GM12892 (cell line): ENCODE results near the gene CDK19. TPM values are rescaled to one million over a fixed set of nuclear protein-coding genes. Genes with fewer than 3 reads are reported as not detected.
"Not testable (repeated sequence)": the region's sequence is repeated elsewhere in the genome, so short reads cannot be mapped to it uniquely, and the experiment has no call there.

Source experiments
- DNase-seq: peaks from one replicate; pipeline ENCODE4 v3.0.0; 2011; ENCODE audit not compliant: insufficient read length
- FAIRE-seq: peaks from 2 replicates; lab custom pipeline; 2011; peaks lifted over from hg19 to GRCh38; lab: Jason Lieb, UNC
- POLR2A ChIP-seq: IDR thresholded peaks from 2 replicates; pipeline ENCODE4 v1.6.1; 2011; ENCODE audit warnings: low read depth, low read length, control low read depth
- POLR2AphosphoS5 ChIP-seq: IDR thresholded peaks from 2 replicates; pipeline ENCODE4 v1.6.1; 2011; ENCODE audit warnings: low read depth, low read length, control low read depth
- TAF1 ChIP-seq: IDR thresholded peaks from 2 replicates; pipeline ENCODE4 v1.6.1; 2011; ENCODE audit warnings: low read depth, mild to moderate bottlenecking, control low read depth, low read length, borderline replicate concordance
- polyA plus RNA-seq: library from polyadenylated mRNA; unstranded; fragments of >200 nt; gene quantifications from one replicate; pipeline ENCODE4 v1.2.1, GENCODE V29; 2012; ENCODE audit warnings: missing spikeins, inconsistent platforms; ENCODE audit not compliant: missing spikeins

Gene CDK19
- 16.9 TPM for polyA plus RNA-seq

GRCh38 chr6:110815411-110816409, at the start of gene CDK19:
TSS of gene CDK19 (minus strand) at chr6:110815469. CDS start at chr6:110815136, 333 bp downstream.
- TF ChIP-seq POLR2AphosphoS5 (peak; percentile 96), POLR2A (peak; percentile 91), TAF1 (peak; percentile 54; the same call in 1 of the 2 replicates)
- DNase-seq = peak; percentile 80

GRCh38 chr6:110864824-110865223, 49.6 kb upstream of the CDK19 start:
- TF ChIP-seq POLR2AphosphoS5 = no peak
- no peak for TF ChIP-seq POLR2A
- TF ChIP-seq TAF1 = no peak
- no peak for DNase-seq
- no peak for FAIRE-seq

More at GRCh38 chr6:110815411-110816409, at the start of gene CDK19:
- FAIRE-seq = peak; percentile 97

GRCh38 chr6:110859335-110859792, 44.1 kb upstream of the CDK19 start:
- DNase-seq (no peak), FAIRE-seq (no peak)
- no peak for TF ChIP-seq POLR2A
- no peak for TF ChIP-seq POLR2AphosphoS5
- TF ChIP-seq TAF1 = no peak

DNA sequence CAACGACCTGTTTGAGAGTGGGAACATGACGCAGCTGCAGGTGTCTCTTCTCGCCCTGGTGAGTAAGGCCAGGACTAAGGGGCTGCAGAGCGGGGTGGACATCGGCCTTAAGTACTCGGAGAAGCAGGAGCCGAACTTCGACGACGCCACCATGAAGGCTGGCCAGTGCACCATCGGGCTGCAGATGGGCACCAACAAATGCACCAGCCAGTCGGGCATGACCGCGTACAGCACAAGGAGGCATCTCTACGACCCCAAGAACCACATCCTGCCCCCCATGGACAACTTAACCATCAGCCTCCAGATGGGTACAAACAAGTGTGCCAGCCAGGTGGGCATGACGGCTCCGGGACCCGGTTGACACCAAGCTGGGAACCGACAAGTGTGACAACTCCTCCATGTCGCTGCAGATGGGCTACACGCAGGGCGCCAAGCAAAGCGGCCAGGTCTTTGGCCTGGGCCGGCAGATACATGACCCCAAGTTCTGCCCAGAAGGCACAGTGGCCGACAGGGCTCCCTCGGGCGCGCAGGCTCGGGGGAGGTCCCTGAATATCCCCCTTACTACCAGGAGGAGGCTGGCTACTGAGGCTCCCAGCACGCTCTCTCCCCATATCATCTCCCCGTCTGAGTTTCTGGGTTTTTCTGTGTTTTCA, 43.4 kb upstream of the CDK19 start:
- DNase-seq = no peak
- TF ChIP-seq POLR2A (no peak), TAF1 (no peak), POLR2AphosphoS5 (no peak)

GRCh38 chr6:110858016-110858415, 42.7 kb upstream of the CDK19 start:
- no peak for FAIRE-seq
- TF ChIP-seq POLR2AphosphoS5 (no peak), TAF1 (no peak), POLR2A (no peak)
- DNase-seq = no peak

More for the DNA sequence above, 43.4 kb upstream of the CDK19 start:
- no peak for FAIRE-seq

GRCh38 chr6:110856296-110856695, 41.0 kb upstream of the CDK19 start:
- DNase-seq = no peak
- FAIRE-seq = no peak
- TF ChIP-seq POLR2AphosphoS5 (no peak), TAF1 (no peak), POLR2A (no peak)

DNA sequence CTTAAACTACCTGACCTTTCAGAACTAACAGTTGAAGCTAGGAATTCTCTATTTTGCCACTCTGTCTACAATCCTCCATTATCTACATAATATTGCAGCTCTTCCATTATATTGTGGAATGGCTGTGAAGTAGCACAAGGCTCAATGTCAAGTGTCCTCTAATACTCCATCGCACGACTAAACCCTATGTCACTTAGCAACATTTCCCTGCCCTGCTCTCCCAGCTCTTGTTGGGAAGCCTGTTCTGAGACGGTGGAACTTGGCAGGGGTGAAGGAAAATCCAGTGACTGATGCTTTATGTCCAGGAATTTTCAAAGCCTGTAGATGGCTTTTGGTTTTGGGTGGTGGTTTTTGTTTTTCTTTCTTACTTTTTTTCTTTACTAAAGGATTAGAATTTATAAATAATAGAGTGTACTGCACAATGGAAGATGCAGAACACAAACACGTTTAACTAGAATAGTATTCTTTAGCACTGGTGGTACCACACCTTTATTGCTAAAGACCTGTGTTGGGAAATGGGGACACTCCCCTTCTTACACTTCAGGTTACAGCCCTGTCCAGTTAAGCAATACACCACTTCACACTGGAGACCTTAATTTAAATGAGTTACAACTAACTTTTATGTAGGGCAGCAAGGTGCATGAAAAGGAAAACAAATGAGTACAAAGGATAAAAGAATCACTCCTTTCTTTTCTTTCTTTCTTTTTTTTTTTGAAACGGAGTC, 38.6 kb upstream of the CDK19 start:
- no peak for TF ChIP-seq POLR2AphosphoS5
- no peak for TF ChIP-seq POLR2A
- no peak for TF ChIP-seq TAF1
- FAIRE-seq (no peak), DNase-seq (no peak)

DNA sequence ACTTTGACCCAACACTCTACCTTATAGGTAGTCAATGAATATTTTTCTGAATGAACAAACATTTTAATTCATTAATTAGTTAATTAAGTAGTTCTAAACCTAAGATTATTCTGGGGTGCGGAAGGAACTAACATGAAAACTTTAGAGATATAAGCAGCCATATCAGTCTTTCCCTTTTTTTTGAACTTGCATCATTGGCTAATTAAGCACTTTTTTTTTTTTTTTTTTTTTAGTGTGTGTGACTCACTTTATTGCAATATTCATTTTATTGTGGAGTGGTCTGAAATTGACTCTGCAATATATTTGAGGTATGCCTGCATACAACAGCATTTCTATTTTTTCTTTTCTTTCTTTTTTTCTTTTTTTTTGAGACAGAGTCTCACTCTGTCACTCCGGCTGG, 37.5 kb upstream of the CDK19 start:
- no peak for FAIRE-seq
- TF ChIP-seq POLR2A (no peak), TAF1 (no peak), POLR2AphosphoS5 (no peak)

GRCh38 chr6:110849781-110850180, 34.5 kb upstream of the CDK19 start:
- FAIRE-seq (no peak), DNase-seq (no peak)
- TF ChIP-seq POLR2A (no peak), POLR2AphosphoS5 (no peak), TAF1 (no peak)

More for the DNA sequence above, 37.5 kb upstream of the CDK19 start:
- no peak for DNase-seq

DNA sequence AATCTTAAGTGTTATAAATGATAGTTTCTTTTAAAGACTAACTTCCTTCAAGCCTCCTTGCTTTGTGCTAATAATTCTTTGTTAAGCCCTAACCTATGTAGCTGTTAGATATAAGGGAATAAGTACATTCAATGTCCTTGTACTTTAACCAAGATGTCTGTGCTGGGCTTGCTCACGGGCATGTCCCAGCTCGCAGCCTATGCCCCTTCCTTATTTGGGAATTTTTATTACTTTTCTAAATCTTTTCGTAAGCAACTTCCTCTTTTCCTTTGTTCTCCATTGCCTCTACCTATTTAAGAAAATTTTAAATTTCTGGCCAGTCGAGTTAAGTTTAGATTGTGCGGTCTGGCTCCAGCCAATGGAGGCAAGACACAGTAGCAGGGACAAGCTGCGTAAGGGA, 26.0 kb upstream of the CDK19 start:
- DNase-seq (no peak), FAIRE-seq (no peak)
- TF ChIP-seq TAF1 = no peak

DNA sequence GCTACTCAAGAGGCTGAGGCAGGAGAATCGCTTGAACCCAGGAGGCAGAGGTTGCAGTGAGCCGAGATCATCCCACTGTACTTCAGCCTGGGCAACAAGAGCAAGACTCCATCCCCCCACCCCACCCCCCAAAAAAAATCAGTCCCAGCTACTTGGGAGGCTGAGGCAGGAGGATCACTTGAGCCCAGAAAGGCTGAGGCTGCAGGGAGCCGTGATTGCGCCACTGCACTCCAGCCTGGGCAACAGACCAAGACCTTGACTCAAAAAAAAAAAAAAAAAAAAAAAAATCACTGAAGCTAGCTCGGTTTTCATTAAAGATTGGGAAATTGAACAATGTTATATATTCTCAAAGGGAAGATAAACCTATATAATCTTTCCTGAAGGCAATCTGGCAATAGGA, 20.5 kb upstream of the CDK19 start:
- FAIRE-seq, DNase-seq: not testable (repeated sequence)
